GM15510 (cell line): ENCODE results near the gene CNTNAP5.

Source experiments
- POLR2A ChIP-seq: IDR thresholded peaks from 3 replicates; pipeline ENCODE4 v1.6.1; 2011; ENCODE audit warnings: borderline replicate concordance; ENCODE audit not compliant: insufficient read length; ENCODE audit errors: extremely low read depth

The CNTNAP5 gene

DNA sequence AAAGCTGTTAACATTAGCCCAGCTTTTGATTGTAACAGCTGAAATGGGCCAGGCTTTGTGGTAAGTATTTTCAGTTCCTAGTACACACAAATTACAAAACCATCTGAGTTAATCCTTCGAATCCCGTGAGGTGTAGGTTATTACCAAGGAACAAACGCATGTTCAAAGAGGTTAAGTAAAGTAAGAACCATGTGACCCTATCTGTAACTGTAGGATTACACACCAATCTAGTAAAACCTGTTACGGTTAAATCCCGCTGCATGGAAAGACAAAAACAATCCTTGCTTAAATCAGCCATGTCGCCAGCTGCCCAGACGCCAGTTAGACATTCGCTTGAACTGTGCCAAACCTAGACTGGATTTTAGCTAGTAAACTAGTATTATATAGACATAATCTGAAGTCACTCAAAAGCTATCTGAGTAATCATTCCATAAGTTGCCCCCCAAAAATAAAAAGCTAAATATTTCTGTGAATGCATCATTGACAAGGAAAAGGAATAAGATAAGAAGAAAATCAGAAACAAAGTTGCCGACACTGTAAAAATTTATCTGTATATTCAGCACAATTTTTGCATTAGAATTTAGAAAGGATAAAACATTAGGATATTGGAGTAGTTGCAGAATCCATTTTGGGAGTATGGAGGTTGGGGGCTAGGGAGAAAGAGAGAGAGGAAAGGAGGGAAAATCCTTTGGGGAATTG, 638.0 kb downstream of the CNTNAP5 start:
- TF ChIP-seq POLR2A = no peak

DNA sequence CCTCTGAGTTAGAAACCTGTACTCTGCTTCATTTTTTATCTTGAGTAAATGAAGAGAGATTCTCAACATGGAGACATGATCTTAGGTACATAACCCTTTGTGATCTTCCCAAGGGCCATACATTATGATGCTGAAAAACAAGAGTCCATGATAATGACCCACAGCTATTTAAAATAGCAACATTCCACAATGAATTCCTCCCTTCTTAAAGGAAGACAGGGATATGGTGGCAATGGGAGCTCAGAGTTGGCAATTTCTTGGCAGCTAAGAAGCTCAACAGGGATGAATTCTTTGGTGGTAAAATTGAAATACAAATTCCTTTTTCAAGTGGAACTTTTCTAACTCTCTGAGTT, 638.5 kb downstream of the CNTNAP5 start:
- TF ChIP-seq POLR2A = no peak

DNA sequence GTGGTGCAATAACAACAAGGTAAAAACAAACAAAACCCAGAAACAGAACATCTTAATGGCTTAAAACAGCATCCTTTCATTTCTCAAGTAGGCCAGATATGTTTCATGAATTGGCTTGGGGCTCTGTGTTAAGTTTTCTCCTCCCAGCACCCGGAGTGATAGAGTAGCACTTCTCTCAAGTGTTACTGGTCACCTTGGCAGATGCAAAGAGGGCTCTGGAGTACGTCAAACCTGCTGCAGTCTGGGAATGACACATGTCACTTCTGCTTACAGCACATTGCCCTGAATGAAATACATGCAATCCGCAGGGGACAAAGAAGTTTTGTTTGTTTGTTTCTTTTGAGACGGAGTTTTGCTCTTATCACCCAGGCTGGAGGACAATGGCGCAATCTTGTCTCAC, 639.3 kb downstream of the CNTNAP5 start:
- no peak for TF ChIP-seq POLR2A

DNA sequence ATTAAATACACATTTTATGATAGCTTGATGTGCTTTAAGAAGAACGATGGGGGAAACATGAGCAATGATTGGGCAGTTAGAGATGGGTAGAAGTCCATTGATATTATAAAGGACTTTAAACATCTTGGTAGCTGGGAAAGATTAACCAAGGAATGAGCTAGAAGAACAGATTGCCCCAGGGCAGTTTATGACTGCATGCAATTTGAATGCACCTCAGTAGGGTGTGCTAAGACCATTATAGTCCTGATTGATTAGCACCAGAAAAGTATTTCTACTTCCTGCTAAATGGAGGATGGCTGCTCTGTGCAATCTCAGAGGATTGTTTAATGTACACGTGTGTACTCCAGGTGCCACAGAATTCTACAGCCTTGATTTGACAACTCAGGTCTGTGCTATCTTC, 641.9 kb downstream of the CNTNAP5 start:
- TF ChIP-seq POLR2A = no peak

DNA sequence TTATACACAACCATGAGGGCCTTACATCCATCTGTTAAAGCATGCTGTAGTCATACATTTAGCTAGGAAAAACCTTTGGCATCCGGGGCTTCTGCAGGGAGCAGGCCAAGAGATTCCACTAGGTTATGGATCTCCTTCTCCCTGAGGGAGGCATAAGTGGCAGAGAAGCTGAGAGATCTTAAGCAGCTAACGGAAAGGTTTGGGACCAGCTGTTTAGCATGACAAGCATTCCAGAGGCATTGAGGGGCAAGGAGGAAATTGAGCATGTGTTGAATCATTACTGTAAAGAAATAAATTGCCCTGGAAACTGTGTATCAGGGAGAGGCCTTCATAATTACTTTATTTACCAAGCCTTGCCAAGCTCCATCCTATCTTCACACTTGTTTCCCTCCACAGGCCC, 643.1 kb downstream of the CNTNAP5 start:
- no peak for TF ChIP-seq POLR2A

DNA sequence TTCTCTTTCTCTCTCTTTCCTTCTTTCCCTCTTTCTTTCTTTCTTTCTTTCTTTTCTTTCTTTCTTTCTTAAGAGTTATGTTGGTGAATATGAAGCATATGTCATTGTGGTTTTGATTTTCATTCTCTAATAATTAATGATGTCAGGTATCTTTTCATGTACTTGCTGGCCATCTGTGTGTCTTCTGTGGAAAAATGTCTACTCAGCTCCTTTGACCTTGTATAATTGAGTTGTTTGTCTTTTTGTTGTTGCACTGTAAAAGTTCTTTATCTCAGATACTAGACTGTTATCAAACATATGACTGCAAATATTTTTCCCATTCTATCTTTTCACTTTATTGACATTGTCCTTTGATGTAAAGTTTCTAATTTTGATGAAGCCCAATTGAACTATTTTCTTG, 645.1 kb downstream of the CNTNAP5 start:
- no peak for TF ChIP-seq POLR2A

DNA sequence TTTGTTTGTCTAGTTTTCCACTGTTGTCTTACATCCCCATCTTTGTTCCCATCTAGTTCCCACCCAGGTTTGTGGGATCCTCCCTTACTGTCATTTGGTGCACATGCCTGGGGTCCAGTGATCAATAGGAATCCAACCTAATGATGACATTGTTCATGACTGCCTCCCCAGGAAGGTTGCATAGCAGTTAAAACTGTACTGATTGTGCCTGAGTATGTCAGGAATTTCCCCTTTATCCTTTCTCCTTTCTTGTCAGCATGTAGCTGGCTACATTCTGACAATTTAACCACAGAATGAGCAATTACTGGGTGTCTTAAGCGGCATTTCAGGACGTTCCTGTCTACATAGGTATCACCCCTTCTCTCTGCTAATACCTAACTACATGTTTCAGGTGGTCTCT, 653.0 kb downstream of the CNTNAP5 start:
- no peak for TF ChIP-seq POLR2A

DNA sequence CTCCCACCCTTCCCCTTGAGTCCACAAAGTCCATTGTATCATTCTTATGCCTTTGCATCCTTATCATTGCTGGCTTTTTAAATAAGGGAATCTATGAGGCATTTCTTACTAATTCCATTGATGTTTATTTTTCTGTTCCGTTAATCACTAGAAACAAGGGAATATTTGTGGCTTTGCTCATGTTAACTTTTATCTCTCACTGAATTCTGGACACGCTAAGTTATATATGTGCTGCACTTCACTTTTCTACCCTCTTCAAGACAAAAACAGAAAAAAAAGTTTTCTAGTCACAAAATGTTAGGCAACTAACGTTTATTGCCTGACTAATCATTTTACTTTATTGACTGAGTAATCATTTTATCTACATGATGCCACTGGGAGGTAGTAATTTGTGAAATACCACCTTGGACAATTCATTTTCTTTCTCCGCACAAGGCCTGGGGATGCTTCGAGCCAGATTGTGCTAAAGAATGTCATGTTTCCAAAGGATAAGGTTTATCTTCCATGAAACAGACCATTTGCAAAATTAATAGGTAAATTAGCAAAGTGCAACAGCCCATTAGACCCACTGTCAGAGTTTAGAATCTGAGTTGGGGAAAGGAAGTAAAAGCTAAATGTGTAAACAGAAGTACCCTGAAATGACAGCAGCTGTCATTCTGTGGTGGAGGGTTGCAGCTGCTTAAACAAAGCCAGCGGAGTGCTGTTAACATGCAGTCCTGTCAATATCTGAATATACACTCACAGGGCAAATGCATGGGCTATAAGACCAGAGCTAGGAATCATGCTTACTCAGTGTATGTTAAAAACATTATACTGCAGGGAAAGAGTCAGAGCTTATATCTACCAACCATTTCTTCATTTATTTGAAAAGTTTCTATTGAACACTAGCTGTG, 658.7 kb downstream of the CNTNAP5 start:
- no peak for TF ChIP-seq POLR2A

- no peak for TF ChIP-seq POLR2A
Measured at GRCh38 chr2:124689348-124689747, 664.3 kb downstream of the CNTNAP5 start.

GRCh38 chr2:124692216-124692615, 667.1 kb downstream of the CNTNAP5 start:
- TF ChIP-seq POLR2A = no peak

GRCh38 chr2:124692707-124693106, 667.6 kb downstream of the CNTNAP5 start:
- TF ChIP-seq POLR2A = no peak

DNA sequence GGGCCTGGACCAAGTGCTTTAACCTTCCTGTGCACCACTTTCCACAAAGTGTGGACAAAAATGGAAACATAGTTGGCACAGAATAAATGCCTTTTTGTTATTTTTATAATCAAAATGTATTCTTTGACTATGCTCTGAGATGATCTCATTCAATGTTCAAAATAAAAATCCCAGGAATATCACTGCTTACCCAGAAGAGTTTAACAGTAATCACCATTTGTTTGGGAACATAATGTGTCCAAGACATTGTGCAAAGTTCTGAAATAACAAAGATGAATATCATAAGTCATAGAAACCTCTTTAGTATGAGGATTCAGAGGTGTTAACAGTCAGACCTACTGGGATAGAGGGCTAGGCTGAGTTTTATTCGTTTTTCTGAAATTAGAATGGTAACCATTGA, 668.1 kb downstream of the CNTNAP5 start:
- TF ChIP-seq POLR2A = no peak

DNA sequence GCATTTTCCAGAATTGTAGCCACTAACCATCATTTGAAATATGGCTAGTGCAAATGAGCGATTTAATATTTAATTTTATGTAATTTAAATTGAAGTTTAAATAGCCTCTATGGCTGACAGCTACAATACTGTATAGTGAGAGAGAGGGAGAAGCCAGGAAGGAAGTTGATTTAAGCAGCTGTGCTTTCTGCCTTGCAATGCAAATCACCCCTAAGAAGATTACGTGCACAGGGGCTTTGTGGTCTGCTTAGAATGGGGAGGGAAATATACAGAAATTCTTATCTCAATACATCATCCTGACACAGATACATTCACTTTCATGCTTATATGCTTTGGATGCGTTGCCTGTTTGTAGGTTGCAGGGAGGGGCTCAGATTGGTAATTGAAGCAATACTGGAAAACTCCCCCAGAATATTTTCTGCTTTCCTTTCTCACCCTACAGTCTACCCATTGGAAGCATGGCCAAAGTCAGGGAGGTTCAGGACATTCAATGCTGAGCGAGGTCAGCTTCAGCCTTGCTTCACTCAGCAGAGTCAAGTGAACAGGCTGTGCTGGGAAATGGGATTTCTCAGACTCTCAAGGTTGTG, 674.0 kb downstream of the CNTNAP5 start:
- TF ChIP-seq POLR2A = no peak

- no peak for TF ChIP-seq POLR2A
Measured at GRCh38 chr2:124702777-124703176, 677.7 kb downstream of the CNTNAP5 start.

- TF ChIP-seq POLR2A = no peak
Measured at GRCh38 chr2:124704071-124704925, 679.2 kb downstream of the CNTNAP5 start.

DNA sequence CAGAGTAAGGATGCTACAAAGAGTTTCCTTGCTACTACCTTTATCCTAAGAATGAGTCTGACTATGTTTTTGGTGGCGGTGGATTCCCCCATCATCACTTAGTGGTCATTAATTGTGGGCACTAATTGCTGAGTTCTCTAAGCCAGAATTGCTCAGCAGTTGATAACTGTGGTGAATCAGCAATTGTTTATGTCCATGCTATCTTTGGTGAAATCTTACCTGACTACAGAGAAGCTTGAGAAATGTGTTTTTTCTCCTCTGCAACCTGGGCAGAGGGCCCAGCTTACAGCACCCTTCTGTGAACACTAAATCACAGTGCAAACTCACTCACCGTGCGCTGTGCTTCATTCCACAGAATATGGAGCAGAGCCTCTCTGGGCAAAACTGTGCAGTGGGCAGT, 683.6 kb downstream of the CNTNAP5 start:
- TF ChIP-seq POLR2A = no peak

GRCh38 chr2:124713969-124714368, 688.9 kb downstream of the CNTNAP5 start:
- TF ChIP-seq POLR2A = no peak
